ENCODE results near the gene TCP11.

GRCh38 chr6:35161266-35161665, 20.1 kb upstream of the TCP11 start:
- TF ChIP-seq CTCF (IDR thresholded peaks at IDR 0.05): no peak
- TF ChIP-seq EZH2 (IDR thresholded peaks at IDR 0.05; ENCODE audit: borderline replicate concordance, insufficient read depth, low read depth, low read length, poor library complexity, severe bottlenecking): no peak

Data from B cell (primary cell).